PC-3 (cell line): ENCODE results near the gene S100A4. TPM values are rescaled to one million over a fixed set of nuclear protein-coding genes. Genes with fewer than 3 reads are reported as not detected.
"Not testable (repeated sequence)": the region's sequence is repeated elsewhere in the genome, so short reads cannot be mapped to it uniquely, and the experiment has no call there.

Experiments
- ATAC-seq: fragments of 200-7000 bp; cut with Tn5 transposase; 2 replicates; pipeline ENCODE4 v1.9.1; 2020; ENCODE audit warnings: mild to moderate bottlenecking, moderate library complexity
- BruUV-seq: library from RNA; stranded (reverse); fragments of 400-500 nt; replicated peaks from 2 replicates; lab custom pipeline; 2021; lab: Mats Ljungman, UMichigan
- CTCF ChIA-PET: fragments of 300-600 bp; sonication (Branson Sonifier 250); formaldehyde crosslinking; loops from one replicate; lab custom pipeline; 2022; ENCODE audit warnings: antibody characterized with exemption; lab: Charles Lee
- POLR2A ChIA-PET: fragments of 300-600 bp; sonication (Branson Sonifier 250); formaldehyde crosslinking; loops from one replicate; lab custom pipeline; 2022; ENCODE audit warnings: antibody characterized with exemption; ENCODE audit not compliant: unreplicated experiment; lab: Charles Lee
- DNase-seq: peaks from one replicate; pipeline ENCODE4 v3.0.0-alpha.2; 2015
- H2AFZ ChIP-seq: fragments of 300-600 bp; sonication (generic); 2 replicates; pipeline ENCODE4 v1.6.0; 2016; ENCODE audit warnings: antibody characterized with exemption, low read length
- H3F3A ChIP-seq: fragments of 300-600 bp; sonication (generic); one replicate; pipeline ENCODE4 v1.6.0; 2017; ENCODE audit warnings: antibody characterized with exemption, low read length, control low read depth, mild to moderate bottlenecking; ENCODE audit not compliant: unreplicated experiment
- H3K27ac ChIP-seq: fragments of 300-600 bp; sonication (generic); 2 replicates; pipeline ENCODE4 v1.5.1; 2016; ENCODE audit warnings: mild to moderate bottlenecking, low read length
- H3K27me3 ChIP-seq: fragments of 300-600 bp; sonication (generic); 2 replicates; pipeline ENCODE4 v1.6.1; 2016; ENCODE audit warnings: low read length, mixed read lengths
- H3K36me3 ChIP-seq: fragments of 300-600 bp; sonication (generic); 2 replicates; pipeline ENCODE4 v1.6.1; 2016; ENCODE audit warnings: low read depth, mixed run types, low read length, mixed read lengths
- H3K4me1 ChIP-seq: fragments of 300-600 bp; sonication (generic); 2 replicates; pipeline ENCODE4 v1.5.1; 2016; ENCODE audit warnings: low read length; ENCODE audit not compliant: insufficient read depth
- H3K4me2 ChIP-seq: fragments of 300-600 bp; sonication (generic); 2 replicates; pipeline ENCODE4 v1.6.0; 2016; ENCODE audit warnings: low read length
- H3K4me3 ChIP-seq: fragments of 300-600 bp; sonication (generic); 2 replicates; pipeline ENCODE4 v1.5.1; 2016; ENCODE audit warnings: mild to moderate bottlenecking, low read length, mixed read lengths
- H3K79me2 ChIP-seq: fragments of 300-600 bp; sonication (generic); 2 replicates; pipeline ENCODE4 v1.6.1; 2017; ENCODE audit warnings: low read length, mixed read lengths
- H3K9ac ChIP-seq: fragments of 300-600 bp; sonication (generic); 2 replicates; pipeline ENCODE4 v1.6.0; 2016; ENCODE audit warnings: mild to moderate bottlenecking, low read length
- H3K9me2 ChIP-seq: fragments of 300-600 bp; sonication (generic); replicated peaks from 2 replicates; pipeline ENCODE4 v1.6.1; 2016; ENCODE audit warnings: mixed run types, low read length, mixed read lengths
- H3K9me3 ChIP-seq: fragments of 300-600 bp; sonication (generic); 2 replicates; pipeline ENCODE4 v1.6.1; 2016; ENCODE audit warnings: low read length, mixed read lengths
- H4K20me1 ChIP-seq: fragments of 300-600 bp; sonication (generic); 2 replicates; pipeline ENCODE4 v1.6.1; 2016; ENCODE audit warnings: low read length, mixed read lengths
- CTCF ChIP-seq: fragments of 300-600 bp; sonication (generic); conservative IDR thresholded peaks from 2 replicates; pipeline ENCODE4 v1.5.1; 2017; ENCODE audit warnings: antibody characterized with exemption, low read depth, mild to moderate bottlenecking, low read length
- EZH2 ChIP-seq: fragments of 300-600 bp; sonication (generic); IDR thresholded peaks from one replicate; pipeline ENCODE4 v1.6.1; 2017; ENCODE audit warnings: antibody characterized with exemption, mild to moderate bottlenecking, low read length; ENCODE audit not compliant: unreplicated experiment
- EZH2phosphoT487 ChIP-seq: fragments of 300-600 bp; sonication (generic); IDR thresholded peaks from 2 replicates; pipeline ENCODE4 v1.6.1; 2018; ENCODE audit warnings: mild to moderate bottlenecking, antibody characterized with exemption, low read length, borderline replicate concordance
- intact Hi-C: fragments of 100-400 bp; cut with micrococcal nuclease; formaldehyde crosslinking; loops from 2 replicates; pipeline ENCODE4 v1.9.0; 2023
- total RNA-seq: library from RNA; depleted of rRNA; stranded (reverse); fragments of >200 nt; gene quantifications from 2 replicates; pipeline ENCODE4 v1.2.3, GENCODE V29; 2014

The S100A4 gene
- total RNA-seq, 1 experiment from 2014 or later: 55.8 TPM

DNA sequence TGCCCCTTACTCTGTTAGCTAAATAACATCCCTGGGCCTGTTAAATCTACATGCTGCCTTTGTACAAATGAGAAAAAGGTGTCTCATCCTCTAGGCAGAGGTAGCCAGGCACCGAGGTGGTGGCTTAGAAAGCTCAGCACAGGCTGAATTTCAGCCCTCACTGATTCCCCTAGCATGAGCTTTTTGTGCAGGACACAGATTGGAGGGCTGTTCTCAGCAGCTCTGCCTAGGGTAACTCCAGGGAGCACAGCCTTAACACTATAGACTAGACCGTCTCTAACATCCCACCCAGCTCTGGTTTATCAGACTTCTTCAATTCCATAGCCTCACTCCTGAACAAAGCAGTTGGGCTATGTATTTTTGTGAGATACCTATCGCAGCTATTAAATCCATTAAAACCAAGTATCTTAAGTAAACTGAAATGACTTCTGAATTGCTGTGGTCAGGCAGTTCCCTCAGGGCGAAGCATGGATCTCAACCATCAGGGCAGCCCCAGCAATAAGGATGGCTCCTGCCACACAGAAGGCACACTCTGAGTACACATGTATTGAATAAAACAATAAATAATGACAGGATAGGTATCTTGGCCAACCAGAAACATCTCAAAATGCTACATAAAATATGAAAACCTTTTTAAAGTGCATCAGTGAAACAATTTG lies 24.7 kb downstream of the S100A4 start:
- H3K4me3 ChIP-seq: no peak overlapping the region

DNA sequence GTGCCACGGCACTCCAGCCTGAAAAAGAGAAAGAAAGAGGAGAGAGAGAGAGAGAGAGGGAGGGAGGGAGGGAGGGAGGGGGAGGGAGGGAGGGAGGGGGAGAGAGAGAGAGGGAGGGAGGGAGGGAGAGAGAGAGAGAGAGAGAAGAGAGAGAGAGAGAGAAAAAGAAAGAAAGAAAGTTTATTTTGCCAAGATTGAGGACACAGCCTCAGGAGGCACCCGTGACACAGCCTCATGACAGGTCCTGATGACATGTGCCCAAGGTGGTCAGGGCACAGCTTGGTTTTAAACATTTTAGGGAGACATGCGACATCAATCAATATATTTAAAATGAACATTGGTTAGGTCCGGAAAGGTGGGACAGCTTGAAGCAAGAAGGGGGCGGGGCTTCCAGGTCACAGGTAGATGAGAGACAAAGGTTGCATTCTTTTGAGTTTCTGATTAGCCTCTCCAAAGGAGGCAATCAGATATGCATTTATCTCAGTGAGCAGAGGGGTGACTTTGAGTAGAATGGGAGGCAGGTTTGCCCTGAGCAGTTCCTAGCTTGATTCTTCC lies 25.4 kb downstream of the S100A4 start:
- intact Hi-C loops, ATAC-seq, DNase-seq, H3K27me3 ChIP-seq, H3K36me3 ChIP-seq, BruUV-seq, H3K9ac ChIP-seq, H4K20me1 ChIP-seq, H3K9me3 ChIP-seq, H3F3A ChIP-seq, H3K4me2 ChIP-seq, H3K4me3 ChIP-seq, H3K9me2 ChIP-seq, H2AFZ ChIP-seq, H3K79me2 ChIP-seq, H3K27ac ChIP-seq: not testable (repeated sequence)
- ChIA-PET POLR2A (interaction anchor here (0.6 kb wide), 1 partner anchor 446 kb away, joined by 3 read pairs; no protein-coding TSS in a partner anchor), CTCF (interaction anchor here (1.1 to 1.6 kb wide), 2 partner anchors 13 to 48 kb away, joined by 6 read pairs; no protein-coding TSS in a partner anchor)
- peaks cover 25% of the 10 kb centered on the region for H3K4me1 ChIP-seq

More for the DNA sequence above, 24.7 kb downstream of the S100A4 start:
- H3K4me1 ChIP-seq: peaks cover 18% of the 10 kb centered on the region
- POLR2A ChIA-PET: interaction anchor here (0.6 to 0.7 kb wide), 2 partner anchors 14 to 60 kb away, joined by 3 to 4 read pairs; no protein-coding TSS in a partner anchor
- intact Hi-C loops: no loop called here
- TF ChIP-seq EZH2phosphoT487 (no peak), CTCF (no peak), EZH2 (no peak)
- no peaks in the 10 kb centered on the region for H3K36me3 ChIP-seq
- no peaks in the 10 kb centered on the region for H3K27me3 ChIP-seq
- 0 out of 2 replicates have a peak overlapping the region, but pooled peaks have one; percentile 1 for H3K27ac ChIP-seq
- CTCF ChIA-PET: interaction anchor here (1.1 to 1.6 kb wide), 2 partner anchors 13 to 47 kb away, joined by 6 read pairs; no protein-coding TSS in a partner anchor
- DNase-seq (peak; percentile 46), ATAC-seq (peak; percentile 56)
- no peaks in the 10 kb centered on the region for H3K9me2 ChIP-seq
- no peak overlapping the region for H3K9ac ChIP-seq
- no peaks in the 10 kb centered on the region for H3K79me2 ChIP-seq
- BruUV-seq: no TSS peak
- no peaks in the 10 kb centered on the region for H3K9me3 ChIP-seq
- no peaks in the 10 kb centered on the region for H3F3A ChIP-seq
- peak overlapping the region; percentile 5; the same call in 1 of the 2 replicates for H3K4me2 ChIP-seq
- no peaks in the 10 kb centered on the region for H4K20me1 ChIP-seq
- peak overlapping the region; percentile 4; the same call in 1 of the 2 replicates for H2AFZ ChIP-seq

GRCh38 chr1:153519242-153519641 lies 26.4 kb downstream of the S100A4 start:
- no peaks in the 10 kb centered on the region for H3K9me2 ChIP-seq
- no peak overlapping the region for H3K27ac ChIP-seq
- H3K36me3 ChIP-seq: no peaks in the 10 kb centered on the region
- no TSS peak for BruUV-seq
- no peaks in the 10 kb centered on the region for H4K20me1 ChIP-seq
- H3K79me2 ChIP-seq: no peaks in the 10 kb centered on the region
- H3F3A ChIP-seq: no peaks in the 10 kb centered on the region
- no peak overlapping the region for H3K9ac ChIP-seq
- DNase-seq (no peak), ATAC-seq (no peak)
- H3K9me3 ChIP-seq: no peaks in the 10 kb centered on the region
- TF ChIP-seq CTCF: no peak
- TF ChIP-seq EZH2: no peak
- TF ChIP-seq EZH2phosphoT487: no peak
- H3K27me3 ChIP-seq: no peaks in the 10 kb centered on the region
- CTCF ChIA-PET: no interaction called here
- no peak overlapping the region for H3K4me3 ChIP-seq
- peaks cover 32% of the 10 kb centered on the region for H3K4me1 ChIP-seq
- POLR2A ChIA-PET: no interaction called here
- intact Hi-C loops: no loop called here
- H3K4me2 ChIP-seq: no peak overlapping the region
- H2AFZ ChIP-seq: no peak overlapping the region
